GM23248 (cell line): ENCODE results near the gene GBP7.

Experiments
- EZH2 ChIP-seq: fragments of 200-600 bp; sonication (generic); IDR thresholded peaks from 2 replicates; pipeline ENCODE4 v1.6.1; 2018; ENCODE audit warnings: antibody characterized with exemption, mild to moderate bottlenecking; ENCODE audit not compliant: insufficient read depth, poor library complexity, severe bottlenecking
- EZH2phosphoT487 ChIP-seq: fragments of 200-600 bp; sonication (generic); IDR thresholded peaks from 2 replicates; pipeline ENCODE4 v1.6.1; 2018; ENCODE audit warnings: antibody characterized with exemption, moderate library complexity, mild to moderate bottlenecking, low read depth; ENCODE audit not compliant: insufficient read depth

GRCh38 chr1:89221341-89221740 is 45.5 kb upstream of the GBP7 start:
- TF ChIP-seq EZH2, result no peak
- no peak for TF ChIP-seq EZH2phosphoT487
